NCI-H2107 (cell line): ENCODE data around the gene CCNY.
"Not testable (repeated sequence)": the region's sequence is repeated elsewhere in the genome, so short reads cannot be mapped to it uniquely, and the experiment has no call there.

Experiments
- DNase-seq: peaks from one replicate; lab custom pipeline; 2025; lab: John Stamatoyannopoulos, UW

CCNY gene

GRCh38 chr10:35334297-35334696 is 2.0 kb upstream of the CCNY start:
- DNase-seq: no peak

- no peak for DNase-seq
These were observed 901 bp upstream of the CCNY start for GRCh38 chr10:35335133-35336083.

GRCh38 chr10:35336921-35337823 is 863 bp downstream of the CCNY start:
- no peak for DNase-seq

GRCh38 chr10:35339942-35340341 is 3.6 kb downstream of the CCNY start:
- DNase-seq: no peak

GRCh38 chr10:35340975-35341374 is 4.7 kb downstream of the CCNY start:
- DNase-seq: no peak

GRCh38 chr10:35341521-35341920 is 5.2 kb downstream of the CCNY start:
- DNase-seq: no peak

GRCh38 chr10:35342183-35342753 is 6.0 kb downstream of the CCNY start:
- DNase-seq: no peak

GRCh38 chr10:35343739-35344138 is 7.4 kb downstream of the CCNY start:
- no peak for DNase-seq

GRCh38 chr10:35345383-35345742 is 9.1 kb downstream of the CCNY start:
- DNase-seq: no peak

GRCh38 chr10:35346248-35346647 is 9.9 kb downstream of the CCNY start:
- no peak for DNase-seq

GRCh38 chr10:35347121-35347562 is 10.8 kb downstream of the CCNY start:
- DNase-seq: no peak

GRCh38 chr10:35347899-35348608 is 11.7 kb downstream of the CCNY start:
- DNase-seq: no peak

GRCh38 chr10:35348609-35349388 is 12.5 kb downstream of the CCNY start:
- DNase-seq: no peak

- DNase-seq: no peak
These were observed 13.1 kb downstream of the CCNY start for GRCh38 chr10:35349389-35349915.

GRCh38 chr10:35351021-35351420 is 14.7 kb downstream of the CCNY start:
- DNase-seq: no peak

GRCh38 chr10:35352097-35352496 is 15.8 kb downstream of the CCNY start:
- DNase-seq: no peak

GRCh38 chr10:35352512-35352911 is 16.2 kb downstream of the CCNY start:
- DNase-seq: no peak

- no peak for DNase-seq
These were observed 17.1 kb downstream of the CCNY start for GRCh38 chr10:35353395-35353794.

- no peak for DNase-seq
These were observed 17.5 kb downstream of the CCNY start for GRCh38 chr10:35353805-35354204.

- DNase-seq: not testable (repeated sequence)
These were observed 17.9 kb downstream of the CCNY start for GRCh38 chr10:35354257-35354656.
